Measurements from ENCODE around the gene ZHX3.

- no peak for TF ChIP-seq CTCF (IDR thresholded peaks at IDR 0.05; ENCODE audit: insufficient read depth, low read length)
- TF ChIP-seq REST (IDR thresholded peaks at IDR 0.05; ENCODE audit: insufficient replicate concordance, low read depth), result no peak
- no peak for TF ChIP-seq GABPA (IDR thresholded peaks at IDR 0.05; ENCODE audit: low read depth)
- TF ChIP-seq SPI1 (IDR thresholded peaks at IDR 0.05; ENCODE audit: borderline replicate concordance, low read depth), result no peak
These were observed 159.4 kb downstream of the ZHX3 start for GRCh38 chr20:41158082-41158625.
